Stimulated activated CD8-positive, alpha-beta memory T cell treated with anti-CD3 and anti-CD28 coated beads, Interleukin-2, amount 100 ng/mL, for 48 hours (primary cell): ENCODE measurements around the gene ESCO1.
"Not testable (repeated sequence)": the region's sequence is repeated elsewhere in the genome, so short reads cannot be mapped to it uniquely, and the experiment has no call there.

ENCODE experiments used
- DNase-seq, 2 donors: peaks; one replicate each; pipeline ENCODE4 v3.0.0-alpha.2; 2020; ENCODE audit warnings: low read depth in 2 of 2

ESCO1 gene

DNA sequence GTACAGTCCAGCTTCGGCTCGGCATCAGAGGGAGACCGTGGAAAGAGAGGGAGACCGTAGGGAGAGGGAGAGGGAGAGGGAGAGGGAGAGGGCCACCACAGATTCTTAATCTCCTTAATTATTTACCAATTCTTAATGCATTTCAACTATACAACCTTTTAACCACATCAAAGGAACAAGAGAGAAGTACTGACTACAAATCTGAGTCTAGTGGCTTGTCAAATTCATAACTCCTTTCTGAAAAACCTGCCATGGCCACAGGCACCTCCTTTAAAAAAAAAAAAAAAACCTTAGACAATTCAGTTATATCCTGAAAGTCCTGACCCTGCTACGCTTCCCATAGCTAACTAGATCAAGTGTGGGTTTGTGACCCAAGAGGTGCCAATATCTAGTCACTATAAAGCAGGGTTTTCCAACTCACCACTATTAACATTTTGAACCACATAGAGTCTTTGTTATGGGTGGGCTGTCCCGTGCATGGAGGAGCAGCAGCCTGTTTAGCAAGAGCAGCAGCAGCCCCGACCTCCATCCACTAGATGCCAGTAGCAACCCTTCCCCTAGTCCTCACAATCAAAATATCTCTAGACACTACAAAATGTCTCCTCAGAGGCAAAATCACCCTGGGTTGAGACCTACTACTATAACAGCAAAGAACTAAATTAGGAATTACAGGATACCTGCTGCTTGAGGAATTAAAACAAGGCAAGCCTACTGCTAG lies 6.8 kb downstream of the ESCO1 start:
- DNase-seq, result no peak

DNA sequence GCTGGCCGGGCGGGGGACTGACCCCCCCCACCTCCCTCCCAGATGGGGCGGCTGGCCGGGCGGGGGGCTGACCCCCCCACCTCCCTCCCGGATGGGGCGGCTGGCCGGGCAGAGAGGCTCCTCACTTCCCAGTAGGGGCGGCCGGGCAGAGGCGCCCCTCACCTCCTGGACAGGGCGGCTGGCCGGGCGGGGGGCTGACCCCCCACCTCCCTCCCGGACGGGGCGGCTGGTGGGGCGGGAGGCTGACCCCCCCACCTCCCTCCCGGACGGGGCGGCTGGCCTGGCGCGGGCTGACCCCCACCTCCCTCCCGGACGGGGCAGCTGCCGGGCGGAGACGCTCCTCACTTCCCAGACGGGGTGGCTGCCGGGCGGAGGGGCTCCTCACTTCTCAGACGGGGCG lies 8.1 kb downstream of the ESCO1 start:
- not testable (repeated sequence) for DNase-seq

DNA sequence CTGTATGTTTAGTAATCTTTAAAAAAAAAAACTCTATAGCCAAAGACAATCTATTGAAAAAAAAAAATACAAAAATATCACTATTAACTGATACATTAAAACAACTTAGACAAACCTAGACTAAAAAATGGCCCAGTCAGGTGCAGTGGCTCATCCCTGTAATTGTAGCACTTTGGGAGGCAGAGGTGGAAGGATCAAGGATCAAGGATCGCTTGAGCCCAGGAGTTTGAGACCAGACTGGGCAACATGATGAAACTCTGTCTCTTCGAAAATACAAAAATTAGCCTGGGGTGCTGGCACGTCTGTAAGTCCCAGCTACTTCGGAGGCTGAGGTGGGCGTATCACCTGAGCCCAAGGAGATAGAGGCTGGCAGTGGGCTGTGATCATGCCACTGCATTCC lies 16.1 kb downstream of the ESCO1 start:
- DNase-seq, result no peak

DNA sequence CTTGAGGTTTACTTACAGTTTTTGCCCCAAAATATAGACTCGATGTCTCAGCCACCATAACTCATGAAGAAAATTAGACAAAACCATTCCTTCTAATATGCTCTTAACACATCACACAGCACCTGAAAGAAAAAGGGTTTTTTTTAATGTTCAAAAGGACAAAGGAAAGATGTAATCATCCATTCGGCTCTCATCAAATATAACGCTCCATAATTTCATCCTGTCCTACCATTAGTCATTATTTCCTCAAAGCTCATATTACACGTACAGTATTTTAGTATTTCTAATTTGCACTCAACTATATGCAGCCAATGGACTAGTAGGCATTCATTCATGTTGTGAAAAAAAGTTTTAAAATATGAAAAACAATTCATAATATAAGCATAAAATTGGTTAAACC lies 24.8 kb downstream of the ESCO1 start:
- no peak for DNase-seq

DNA sequence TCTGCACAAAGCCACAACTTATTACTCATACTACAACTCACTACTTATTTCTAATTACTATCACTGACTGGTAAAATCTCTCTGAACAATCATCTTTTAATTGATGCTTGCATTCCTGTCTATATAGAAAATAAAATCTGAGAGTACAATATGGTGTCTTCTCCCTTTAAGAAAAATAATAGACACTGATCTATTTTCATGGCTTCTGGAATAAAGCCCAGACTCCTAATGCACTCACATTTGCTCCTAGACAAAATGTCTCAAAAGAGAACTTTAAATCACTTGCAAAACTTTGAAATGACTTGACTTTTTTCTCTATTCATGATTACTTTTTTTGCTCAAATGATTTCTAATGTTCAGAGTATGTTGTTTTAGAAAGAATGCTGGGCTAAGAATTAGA lies 28.7 kb downstream of the ESCO1 start:
- DNase-seq, result no peak

DNA sequence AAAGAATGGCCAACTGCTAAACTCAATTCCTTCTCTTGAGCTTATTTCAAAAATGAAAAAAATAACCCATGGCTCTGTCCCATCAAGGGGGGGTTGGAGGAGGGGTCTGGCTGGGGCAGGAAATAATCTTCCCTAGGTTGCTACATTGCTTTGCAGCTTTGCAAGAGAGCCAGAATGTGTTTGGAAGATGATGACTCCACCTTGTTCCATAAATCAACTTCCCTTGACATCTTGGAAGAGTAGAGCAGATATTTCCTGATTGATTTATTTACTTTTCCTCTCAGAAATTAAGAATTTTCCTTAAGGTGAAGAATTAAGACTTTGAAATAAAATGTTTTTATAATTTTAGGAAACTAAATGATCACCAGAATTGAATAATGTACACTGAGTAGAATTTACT lies 41.3 kb downstream of the ESCO1 start:
- DNase-seq, result no peak

DNA sequence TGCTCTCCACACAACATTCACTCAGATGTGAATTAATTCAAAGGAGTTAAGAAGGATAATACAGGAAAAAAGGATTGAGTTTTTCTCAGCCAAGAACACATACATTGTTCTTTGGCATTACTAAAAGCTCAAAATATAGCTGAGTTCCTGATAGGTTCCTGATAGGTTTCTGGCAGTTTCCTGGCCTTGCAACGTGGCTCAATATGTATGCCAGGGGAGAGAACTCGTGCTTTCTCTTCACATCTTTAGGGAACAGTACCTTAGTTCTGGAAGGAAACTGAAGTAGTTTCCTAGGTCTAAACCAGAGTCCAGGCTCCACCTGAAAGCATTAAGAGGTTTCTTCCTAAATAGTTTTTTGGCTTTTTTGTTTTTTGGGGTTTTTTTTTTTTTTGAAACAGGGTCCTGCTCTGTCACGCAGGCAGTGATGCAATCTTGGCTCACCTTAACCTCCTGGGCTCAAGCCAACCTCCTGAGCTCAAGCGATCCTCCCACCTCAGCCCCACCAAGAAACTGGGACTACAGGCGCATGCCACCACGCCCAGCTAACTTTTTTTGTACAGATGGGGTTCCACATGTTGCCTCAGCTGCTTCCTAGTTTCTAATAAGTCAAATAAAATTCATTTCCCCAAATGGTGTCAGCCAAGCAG lies 42.8 kb downstream of the ESCO1 start:
- no peak for DNase-seq

DNA sequence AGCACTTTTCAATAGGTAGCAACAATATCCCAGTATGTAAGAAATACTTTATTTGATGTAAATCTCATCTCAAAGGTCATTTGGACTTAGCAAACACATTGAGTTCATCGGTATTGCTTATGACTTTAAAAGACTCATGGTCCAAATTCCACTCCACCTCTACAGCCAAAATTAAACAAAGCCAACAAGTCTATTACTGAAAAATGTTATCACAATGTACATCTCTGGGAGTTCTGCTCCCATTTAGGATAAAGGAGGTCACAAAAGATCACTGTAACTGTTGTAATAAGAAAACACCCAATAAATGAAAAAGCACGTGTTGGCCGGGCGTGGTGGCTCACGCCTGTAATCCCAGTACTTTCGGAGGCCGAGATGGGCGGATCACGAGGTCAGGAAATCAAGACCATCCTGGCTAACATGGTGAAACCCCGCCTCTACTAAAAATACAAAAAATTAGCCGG lies 50.0 kb downstream of the ESCO1 start:
- no peak for DNase-seq

DNA sequence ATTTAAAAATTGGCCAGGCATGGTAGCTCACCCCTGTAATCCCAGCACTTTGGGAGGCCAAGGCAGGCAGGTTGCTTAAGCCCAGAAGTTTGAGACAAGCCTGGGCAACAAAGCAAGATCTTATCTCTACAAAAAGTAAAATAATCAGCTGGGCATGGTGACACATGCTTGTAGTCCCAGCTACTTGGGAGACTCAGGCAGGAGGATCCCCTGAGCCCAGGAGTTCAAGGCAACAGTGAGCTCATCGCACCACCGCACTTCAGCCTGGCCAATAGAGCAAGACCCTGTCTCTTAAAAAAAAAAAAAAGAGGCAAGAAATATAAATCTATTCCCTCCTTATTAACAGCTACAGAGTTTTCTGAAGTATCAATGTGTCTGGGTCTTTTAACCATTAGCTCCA lies 51.9 kb downstream of the ESCO1 start:
- DNase-seq, result no peak

DNA sequence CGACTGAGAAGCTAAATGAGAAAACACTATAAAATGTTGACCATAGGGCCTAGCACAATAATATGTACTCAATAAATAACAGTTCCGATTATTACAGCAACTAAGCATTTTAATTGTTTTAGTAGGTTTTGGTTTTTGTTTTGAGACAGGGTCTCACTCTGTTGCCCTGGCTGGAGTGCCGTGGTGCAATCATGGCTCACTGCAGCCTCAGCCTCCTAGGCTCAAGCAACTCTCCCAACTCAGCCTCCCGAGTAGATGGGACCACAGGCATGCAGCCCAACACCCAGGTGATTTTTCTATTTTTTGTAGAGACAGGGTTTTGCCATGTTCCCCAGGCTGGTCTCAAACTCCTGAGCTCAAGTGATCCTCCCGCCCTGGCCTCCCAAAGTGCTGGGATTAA lies 54.1 kb downstream of the ESCO1 start:
- no peak for DNase-seq

DNA sequence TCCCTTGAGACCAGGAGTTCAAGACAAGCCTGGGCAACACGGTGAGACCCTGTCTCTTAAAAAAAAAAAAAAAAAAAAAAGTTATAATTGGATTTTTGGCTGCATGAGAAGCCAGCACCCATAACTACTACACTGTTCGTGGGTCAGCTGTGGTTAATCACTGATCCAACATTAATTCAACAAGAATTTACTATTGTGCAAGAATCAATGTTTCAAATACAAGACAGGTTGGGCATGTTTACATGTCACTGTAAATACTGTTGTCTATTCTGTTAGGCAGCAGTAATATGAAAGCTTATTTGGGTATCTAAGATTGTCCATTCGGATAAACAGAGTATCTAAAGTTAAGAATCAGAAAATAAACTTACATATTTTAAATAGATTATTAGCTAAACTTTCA lies 62.3 kb downstream of the ESCO1 start:
- DNase-seq, result no peak

DNA sequence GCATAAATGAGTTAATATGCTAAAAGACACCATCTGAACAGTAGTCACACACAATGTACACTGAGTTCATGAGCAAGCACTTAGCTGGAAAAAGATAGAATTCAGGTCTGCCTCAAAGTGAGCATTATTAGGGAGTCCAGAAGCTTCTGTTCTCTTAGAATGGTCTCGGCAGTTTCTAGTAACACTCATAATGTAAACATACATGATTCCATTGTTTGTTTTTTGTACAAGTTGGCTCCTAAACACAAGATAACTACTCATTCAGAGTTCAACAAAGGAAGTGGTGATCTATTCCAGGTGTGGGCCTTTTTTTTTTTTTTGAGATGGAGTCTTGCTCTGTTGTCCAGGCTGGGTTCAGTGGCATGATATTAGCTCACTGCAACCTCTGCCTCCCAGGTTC lies 66.2 kb downstream of the ESCO1 start:
- no peak for DNase-seq

DNA sequence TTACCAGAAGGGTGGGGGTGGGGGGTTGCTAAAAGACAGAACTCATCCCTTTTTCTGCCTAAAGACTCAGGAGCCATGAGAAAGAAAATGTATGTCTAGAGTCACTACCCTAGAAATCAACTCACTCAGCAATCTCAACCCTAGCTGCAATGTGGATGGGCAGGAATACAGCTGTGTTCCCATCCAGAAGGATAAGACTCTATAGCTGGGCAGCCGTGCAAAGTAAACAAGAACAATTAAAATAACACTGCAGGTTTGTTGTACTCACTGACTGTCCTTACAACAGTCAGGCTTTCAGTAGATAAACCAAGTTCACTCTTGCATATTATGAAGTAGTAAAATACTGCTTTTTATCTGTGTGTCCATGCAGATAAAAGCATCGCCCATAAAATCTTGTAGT lies 74.0 kb downstream of the ESCO1 start:
- DNase-seq, result no peak

DNA sequence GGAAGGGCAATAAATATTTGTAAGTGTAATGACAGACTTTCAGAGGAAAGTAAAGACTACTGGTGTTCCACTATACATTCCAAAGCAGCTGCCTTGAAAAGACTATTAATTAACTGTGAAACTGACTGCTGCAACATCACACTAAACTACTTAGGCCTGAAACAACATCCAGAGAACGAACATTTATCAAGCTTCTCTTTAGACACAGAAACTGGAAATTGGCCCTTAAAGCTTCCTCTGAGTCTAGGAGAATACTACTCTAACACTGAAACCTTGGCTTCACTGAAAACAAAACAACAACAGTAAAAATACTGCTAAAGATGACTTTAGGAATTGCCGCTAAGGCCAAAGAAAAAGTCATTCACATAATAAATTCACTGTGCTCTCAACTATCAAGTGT lies 74.6 kb downstream of the ESCO1 start:
- DNase-seq, result no peak

DNA sequence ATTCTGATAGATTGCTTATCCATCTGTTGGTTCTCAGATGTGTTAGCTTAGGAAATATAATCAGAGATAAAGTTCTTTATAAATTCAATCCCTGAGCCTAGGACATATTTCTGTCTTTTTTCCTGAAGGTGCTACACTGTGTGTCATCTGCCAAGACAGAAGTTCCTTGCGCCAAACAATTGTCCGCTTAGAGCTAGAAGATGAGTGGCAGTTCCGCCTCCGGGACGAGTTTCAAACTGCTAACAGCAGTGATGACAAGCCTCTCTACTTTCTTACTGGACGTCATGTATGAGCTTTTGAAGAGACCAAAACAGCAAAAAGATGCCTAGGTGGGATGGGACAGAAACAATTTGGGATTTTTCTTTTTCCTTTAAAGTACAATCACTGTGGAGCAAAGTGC lies 78.0 kb downstream of the ESCO1 start:
- DNase-seq, result no peak

DNA sequence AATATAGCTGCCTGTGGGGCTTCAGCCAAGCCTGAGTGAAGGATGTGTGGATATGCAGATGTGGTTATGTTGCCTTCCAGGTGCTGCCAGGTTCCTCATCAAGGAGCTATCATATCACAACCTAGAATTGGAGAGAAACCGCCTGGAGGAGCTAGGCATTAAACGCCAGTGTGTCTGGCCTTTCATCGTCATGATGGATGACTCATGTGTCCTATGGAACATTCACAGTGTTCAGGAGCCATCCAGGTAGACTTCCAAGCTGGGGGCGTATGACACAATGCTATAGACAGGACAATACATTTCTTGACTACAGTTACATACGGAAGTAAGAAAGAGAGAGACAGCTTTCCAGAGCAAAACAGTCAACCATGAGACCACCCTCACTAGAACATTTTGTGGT lies 86.8 kb downstream of the ESCO1 start:
- DNase-seq, result no peak

DNA sequence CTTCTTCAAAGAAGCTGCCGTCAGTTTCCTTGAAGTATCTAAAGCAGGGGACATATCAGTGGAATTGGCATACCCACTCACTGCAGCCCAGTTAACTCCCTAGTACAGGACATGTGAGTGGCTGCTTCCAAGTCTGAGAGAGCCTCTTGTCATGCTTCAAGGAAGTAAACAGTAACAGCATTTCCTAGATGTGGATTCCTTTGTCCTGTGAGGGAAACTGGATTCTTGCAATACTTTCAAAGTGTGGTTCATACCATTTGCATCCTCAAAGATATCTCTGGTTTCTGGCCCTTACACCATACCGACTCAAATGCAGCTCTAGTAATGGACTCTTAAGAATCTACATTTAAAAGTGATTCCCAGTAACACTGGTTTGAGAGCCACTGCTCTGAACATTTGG lies 87.2 kb downstream of the ESCO1 start:
- DNase-seq, result no peak

DNA sequence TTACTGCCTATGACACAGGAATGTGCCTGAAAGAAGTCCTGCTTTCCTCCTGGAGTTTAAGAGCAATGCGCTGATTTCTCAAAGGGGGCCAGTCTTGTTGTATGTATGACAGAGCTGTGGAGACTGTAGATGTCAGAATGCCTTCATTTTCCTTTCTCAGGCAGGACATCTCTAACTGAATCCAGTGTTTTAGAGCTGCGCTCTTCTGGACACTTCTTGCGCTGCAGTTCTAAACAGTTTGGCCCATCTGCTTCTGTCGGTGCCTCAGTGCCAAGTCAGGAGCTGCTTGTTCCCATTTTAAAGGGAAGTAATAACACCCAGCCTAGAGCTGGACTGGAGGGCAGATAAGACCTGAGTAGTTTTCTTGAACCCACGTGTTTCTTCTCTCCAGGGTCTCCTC lies 91.4 kb downstream of the ESCO1 start:
- no peak for DNase-seq

DNA sequence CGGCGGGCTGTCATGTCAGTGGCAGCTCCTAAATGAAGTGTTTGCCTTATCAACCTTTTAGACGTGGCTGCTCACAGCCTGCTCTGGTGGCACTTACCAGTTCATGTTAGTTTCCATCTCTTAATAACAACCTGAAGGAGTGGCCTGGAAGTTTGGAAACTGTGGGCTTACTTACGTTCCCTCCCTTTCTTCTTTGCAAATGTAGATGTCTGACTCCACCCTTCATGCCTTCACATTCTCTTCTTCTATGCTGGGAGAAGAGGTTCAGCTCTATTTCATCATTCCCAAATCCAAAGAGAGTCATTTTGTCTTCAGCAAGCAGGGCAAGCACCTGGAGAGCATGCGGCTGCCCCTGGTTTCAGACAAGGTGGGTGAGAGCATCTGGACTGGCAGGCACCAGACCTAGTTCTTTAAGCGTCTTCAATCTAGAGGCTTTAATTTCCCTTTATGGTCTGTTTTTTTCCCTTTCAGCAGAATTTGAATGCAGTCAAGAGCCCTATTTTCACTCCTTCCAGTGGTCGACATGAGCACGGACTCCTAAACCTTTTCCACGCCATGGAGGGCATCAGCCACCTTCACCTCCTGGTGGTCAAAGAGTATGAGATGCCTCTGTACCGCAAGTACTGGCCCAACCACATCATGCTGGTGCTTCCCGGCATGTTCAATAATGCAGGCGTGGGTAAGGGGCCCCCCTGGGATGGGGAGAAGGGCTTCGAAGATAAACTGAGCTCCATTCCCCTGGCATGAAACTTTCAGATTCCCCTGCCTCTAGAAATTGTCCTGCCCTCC lies 92.4 kb downstream of the ESCO1 start:
- DNase-seq, result no peak

DNA sequence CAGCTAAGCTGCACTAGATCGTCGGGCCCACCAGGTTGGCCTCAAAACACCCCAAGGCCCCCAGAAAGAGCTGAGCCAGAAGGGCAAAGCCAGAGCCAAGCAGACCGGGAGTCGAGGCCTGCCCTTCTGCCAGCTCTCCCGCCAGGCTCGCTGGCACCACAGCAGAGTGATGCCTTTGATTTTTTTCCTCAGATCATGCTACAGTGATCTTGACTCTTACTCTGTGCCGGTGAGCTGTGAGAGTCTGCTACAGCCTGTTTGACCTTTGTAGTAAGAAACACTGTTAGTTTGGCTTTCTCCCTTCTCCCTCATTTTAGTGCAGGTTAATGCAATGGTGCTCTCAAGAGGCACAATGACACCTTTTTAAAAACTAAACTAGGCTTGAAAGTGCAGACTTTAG lies 97.8 kb downstream of the ESCO1 start:
- no peak for DNase-seq

DNA sequence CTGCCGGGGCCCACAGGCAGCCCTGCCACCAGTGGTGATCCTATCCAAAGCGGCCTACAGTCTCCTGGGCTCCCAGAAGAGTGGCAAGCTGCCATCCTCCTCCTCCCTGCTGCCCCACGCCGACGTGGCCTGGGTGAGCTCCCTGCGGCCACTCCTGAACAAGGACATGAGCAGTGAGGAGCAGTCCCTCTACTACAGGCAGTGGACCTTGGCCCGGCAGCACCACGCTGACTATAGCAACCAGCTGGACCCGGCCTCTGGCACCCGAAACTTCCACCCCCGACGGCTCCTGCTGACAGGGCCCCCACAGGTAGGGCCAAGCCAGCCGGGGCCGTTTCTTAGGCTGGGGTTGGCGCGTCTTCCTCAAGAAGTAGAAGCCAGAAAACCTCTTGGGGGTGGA lies 100.5 kb downstream of the ESCO1 start:
- DNase-seq, result no peak

DNA sequence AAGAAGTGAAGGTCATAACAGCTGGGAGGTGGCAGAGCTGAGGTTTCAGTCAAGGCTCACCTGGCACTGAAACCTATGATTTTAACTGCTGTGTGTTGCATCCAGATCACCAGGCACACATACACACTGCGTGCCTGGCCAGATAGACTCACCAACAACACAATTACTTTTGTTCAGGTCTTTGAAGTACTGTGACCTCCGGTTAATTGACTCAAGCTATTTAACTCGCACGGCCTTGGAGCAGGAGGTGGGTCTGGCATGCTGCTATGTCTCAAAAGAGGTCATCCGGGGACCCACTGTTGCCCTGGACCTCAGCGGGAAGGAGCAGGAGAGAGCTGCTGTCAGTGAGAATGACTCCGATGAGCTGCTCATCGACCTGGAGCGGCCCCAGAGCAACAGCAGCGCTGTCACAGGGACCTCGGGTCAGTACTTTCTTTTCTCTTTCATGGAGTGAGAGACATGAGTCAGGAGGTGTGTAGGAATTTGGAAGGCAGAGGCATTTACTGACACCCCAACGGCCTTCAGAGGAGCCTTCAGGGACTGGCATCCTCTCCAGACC lies 104.1 kb downstream of the ESCO1 start:
- DNase-seq, result no peak

DNA sequence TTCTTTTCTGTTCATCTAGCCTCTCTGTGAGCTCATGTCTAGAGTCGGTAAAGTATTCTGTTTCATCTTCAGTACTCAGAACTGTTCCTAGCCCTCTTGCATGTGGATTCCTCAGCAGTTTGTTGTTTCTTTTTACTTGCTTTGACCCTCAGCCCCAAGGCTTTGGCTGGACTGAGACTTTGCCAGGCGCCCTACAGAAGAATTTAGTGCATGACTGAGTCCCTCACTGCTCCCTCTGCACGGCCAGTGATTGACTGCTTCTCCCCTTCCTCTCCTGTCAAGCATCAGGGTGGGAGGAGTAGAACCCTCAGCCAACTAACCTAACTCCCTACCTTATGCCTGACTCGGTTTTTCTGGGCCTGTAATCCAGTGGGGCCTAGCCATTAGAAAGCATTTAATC lies 109.8 kb downstream of the ESCO1 start:
- no peak for DNase-seq
